Gastrocnemius medialis (tissue), 4 donors: Measurements from ENCODE around the gene RIMS4.

Experiments
- CTCF ChIP-seq, 5 experiments: fragments of 450-650 bp in 3 of 5; fragments of 200-600 bp in 2 of 5; sonication (generic) in 2 of 5; IDR thresholded peaks in 4 of 5; conservative IDR thresholded peaks in 1 of 5; 1 replicate in 4 of 5; 2 replicates in 1 of 5; pipeline ENCODE4 v1.5.1; 2016 to 2019; ENCODE audit warnings: antibody characterized with exemption in 5 of 5, mild to moderate bottlenecking in 3 of 5, moderate library complexity in 3 of 5
- POLR2A ChIP-seq, 2 donors: fragments of 450-650 bp; IDR thresholded peaks; one replicate each; pipeline ENCODE4 v1.6.1; 2017; ENCODE audit warnings: antibody characterized with exemption in 2 of 2, mild to moderate bottlenecking in 2 of 2, moderate library complexity in 2 of 2

GRCh38 chr20:44792796-44793195 is 17.6 kb downstream of the RIMS4 start:
- TF ChIP-seq CTCF (IDR thresholded peaks at IDR 0.05 in 4 of 5, conservative IDR thresholded peaks at IDR 0.05 in 1 of 5), result no peak
- no peak for TF ChIP-seq POLR2A (IDR thresholded peaks at IDR 0.05)
